ENCODE results near the gene CD86. TPM values are rescaled to one million over a fixed set of nuclear protein-coding genes. Genes with fewer than 3 reads are reported as not detected.

Gene CD86
- total and polyA plus RNA-seq, 2 of the 8 experiments (the other 6 are each of a cell fraction or from before 2014, with no cell fraction given), result 0.12 to 0.30 TPM

DNA sequence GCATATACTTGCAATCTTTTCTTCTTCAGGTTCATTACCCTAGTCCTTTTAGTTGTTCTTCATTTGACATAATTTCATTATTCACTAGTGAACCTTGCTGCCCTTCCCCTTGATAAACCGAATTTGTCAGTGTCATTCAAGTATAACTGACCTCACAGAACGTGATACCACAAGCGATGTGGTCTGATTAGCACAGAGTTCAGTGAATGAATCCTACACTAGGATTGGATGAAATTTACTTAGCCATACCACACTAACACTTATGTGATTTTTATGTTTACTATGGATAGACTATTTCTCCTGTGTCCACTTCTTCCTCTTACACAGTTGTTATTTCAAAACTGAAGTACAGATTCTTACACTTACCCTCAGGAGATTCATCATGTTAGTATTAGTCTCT is 27.2 kb downstream of the CD86 start (continued):
- TF ChIP-seq, protein P1, sequence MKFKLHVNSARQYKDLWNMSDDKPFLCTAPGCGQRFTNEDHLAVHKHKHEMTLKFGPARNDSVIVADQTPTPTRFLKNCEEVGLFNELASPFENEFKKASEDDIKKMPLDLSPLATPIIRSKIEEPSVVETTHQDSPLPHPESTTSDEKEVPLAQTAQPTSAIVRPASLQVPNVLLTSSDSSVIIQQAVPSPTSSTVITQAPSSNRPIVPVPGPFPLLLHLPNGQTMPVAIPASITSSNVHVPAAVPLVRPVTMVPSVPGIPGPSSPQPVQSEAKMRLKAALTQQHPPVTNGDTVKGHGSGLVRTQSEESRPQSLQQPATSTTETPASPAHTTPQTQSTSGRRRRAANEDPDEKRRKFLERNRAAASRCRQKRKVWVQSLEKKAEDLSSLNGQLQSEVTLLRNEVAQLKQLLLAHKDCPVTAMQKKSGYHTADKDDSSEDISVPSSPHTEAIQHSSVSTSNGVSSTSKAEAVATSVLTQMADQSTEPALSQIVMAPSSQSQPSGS (IDR thresholded peaks at IDR 0.05; ENCODE audit: low read length), result no peak
- TF ChIP-seq POLR2A (IDR thresholded peaks at IDR 0.05; ENCODE audit: control extremely low read depth in 1 of 2, low read depth in 2 of 2, low read length in 2 of 2) (no peak), RNF2 (IDR thresholded peaks at IDR 0.05; ENCODE audit: borderline replicate concordance, low read depth, low read length, missing control alignments, poor library complexity, severe bottlenecking) (no peak)
